ENCODE measurements around the gene EXOC3. TPM values are rescaled to one million over a fixed set of nuclear protein-coding genes. Genes with fewer than 3 reads are reported as not detected.

The EXOC3 gene
- total RNA-seq, 1 donor from 2014 or later = 64.6 TPM

DNA sequence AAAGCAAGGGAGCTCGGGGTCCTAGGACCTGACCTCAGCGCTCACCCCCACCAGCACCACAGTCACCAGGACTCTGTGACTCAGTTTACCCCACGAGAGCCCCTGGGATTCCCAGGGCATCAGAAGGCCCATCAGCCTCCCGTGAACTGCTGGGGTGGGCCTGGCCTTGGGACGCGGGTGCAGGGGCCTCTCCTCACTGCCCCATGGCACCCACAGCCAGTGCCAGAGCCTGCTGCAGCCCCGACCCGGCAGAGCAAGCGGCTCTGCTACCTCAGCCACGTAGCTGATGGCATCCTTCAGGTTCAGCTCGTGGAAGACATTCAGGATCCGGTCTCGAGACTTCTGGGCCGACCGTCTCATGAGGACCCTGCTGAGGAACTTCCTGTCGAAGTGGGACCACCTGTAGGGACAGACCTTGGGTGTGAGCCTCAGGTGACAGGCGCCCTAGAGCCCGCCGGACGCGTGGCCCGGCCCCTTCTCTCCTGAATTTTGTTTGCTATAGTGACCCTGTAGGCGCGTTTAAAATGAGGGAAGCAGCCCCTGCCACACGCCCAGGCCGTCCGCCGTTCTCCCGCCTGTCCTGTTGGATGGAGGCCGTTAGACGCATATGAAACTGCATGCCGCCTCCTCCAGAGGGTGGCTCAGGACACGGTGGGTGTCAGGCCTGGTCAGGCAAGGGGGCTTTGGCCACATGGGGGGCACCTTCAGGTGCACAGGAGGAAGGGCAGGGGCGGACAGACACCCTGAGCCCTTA lies 36.8 kb downstream of the EXOC3 start:
- H3K4me1 Mint-ChIP-seq (ENCODE audit: unreplicated experiment) = no peaks in the 10 kb centered on the region
- H3K4me3 Mint-ChIP-seq = no peak overlapping the region
- no peaks in the 10 kb centered on the region for H3K36me3 Mint-ChIP-seq
- TF ChIP-seq, protein P1, sequence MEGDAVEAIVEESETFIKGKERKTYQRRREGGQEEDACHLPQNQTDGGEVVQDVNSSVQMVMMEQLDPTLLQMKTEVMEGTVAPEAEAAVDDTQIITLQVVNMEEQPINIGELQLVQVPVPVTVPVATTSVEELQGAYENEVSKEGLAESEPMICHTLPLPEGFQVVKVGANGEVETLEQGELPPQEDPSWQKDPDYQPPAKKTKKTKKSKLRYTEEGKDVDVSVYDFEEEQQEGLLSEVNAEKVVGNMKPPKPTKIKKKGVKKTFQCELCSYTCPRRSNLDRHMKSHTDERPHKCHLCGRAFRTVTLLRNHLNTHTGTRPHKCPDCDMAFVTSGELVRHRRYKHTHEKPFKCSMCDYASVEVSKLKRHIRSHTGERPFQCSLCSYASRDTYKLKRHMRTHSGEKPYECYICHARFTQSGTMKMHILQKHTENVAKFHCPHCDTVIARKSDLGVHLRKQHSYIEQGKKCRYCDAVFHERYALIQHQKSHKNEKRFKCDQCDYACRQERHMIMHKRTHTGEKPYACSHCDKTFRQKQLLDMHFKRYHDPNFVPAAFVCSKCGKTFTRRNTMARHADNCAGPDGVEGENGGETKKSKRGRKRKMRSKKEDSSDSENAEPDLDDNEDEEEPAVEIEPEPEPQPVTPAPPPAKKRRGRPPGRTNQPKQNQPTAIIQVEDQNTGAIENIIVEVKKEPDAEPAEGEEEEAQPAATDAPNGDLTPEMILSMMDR (conservative IDR thresholded peaks at IDR 0.05) = no peak
- H3K9me3 Mint-ChIP-seq = no peaks in the 10 kb centered on the region
- DNase-seq (ENCODE audit: extremely low spot score, unreplicated experiment) = no peak
- no peak overlapping the region for H3K27ac Mint-ChIP-seq
- no peaks in the 10 kb centered on the region for H3K27me3 Mint-ChIP-seq

DNA sequence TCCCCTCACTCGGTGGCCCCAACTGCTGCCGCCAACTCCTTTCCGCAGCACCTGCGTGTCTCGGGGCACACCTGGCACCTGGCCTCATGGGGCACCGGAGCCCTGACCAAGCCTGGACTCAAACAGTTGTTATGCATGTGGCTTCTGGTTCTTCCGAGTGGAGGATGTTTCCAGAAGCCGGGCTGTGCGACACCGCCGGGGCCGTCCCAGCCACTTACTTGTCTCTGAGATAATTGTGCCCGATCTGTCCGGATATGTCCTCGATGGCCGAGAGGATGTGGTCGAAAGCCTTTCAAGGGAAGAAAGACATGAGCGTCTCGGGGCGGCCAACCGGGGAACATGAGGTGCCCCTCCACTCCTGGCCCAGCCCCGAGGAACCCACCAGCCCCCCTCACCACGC lies 38.4 kb downstream of the EXOC3 start:
- Mint-ChIP-seq H3K9me3 (no peaks in the 10 kb centered on the region), H3K4me3 (no peak overlapping the region), H3K36me3 (no peaks in the 10 kb centered on the region), H3K27me3 (no peaks in the 10 kb centered on the region), H3K4me1 (ENCODE audit: unreplicated experiment) (no peaks in the 10 kb centered on the region), H3K27ac (no peak overlapping the region)
- DNase-seq (ENCODE audit: extremely low spot score, unreplicated experiment) = no peak
- TF ChIP-seq, protein P1 (conservative IDR thresholded peaks at IDR 0.05) = no peak

DNA sequence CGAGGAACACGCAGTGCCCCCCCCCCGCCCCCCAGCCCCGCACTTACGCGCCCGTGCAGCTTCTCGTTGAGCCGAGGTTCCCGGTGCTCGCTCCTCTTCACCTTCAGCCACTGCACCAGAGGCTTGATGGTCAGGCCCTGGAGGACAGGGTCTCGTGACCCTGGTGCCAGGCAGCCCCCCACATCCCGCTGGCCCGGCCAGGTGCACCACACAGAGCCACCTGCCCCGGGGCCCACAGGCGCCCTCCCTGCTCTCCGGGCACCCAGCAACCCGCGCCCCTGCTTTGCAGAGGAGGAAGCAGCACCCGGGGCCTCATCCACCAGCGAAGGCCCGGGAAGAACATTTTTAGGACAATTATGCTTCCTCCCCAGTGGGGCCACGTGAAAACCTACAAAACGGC lies 39.0 kb downstream of the EXOC3 start:
- no peaks in the 10 kb centered on the region for H3K9me3 Mint-ChIP-seq
- TF ChIP-seq, protein P1 (conservative IDR thresholded peaks at IDR 0.05) = no peak
- DNase-seq (ENCODE audit: extremely low spot score, unreplicated experiment) = no peak
- no peaks in the 10 kb centered on the region for H3K4me1 Mint-ChIP-seq (ENCODE audit: unreplicated experiment)
- no peaks in the 10 kb centered on the region for H3K36me3 Mint-ChIP-seq
- H3K4me3 Mint-ChIP-seq = no peak overlapping the region
- no peaks in the 10 kb centered on the region for H3K27me3 Mint-ChIP-seq
- no peak overlapping the region for H3K27ac Mint-ChIP-seq

DNA sequence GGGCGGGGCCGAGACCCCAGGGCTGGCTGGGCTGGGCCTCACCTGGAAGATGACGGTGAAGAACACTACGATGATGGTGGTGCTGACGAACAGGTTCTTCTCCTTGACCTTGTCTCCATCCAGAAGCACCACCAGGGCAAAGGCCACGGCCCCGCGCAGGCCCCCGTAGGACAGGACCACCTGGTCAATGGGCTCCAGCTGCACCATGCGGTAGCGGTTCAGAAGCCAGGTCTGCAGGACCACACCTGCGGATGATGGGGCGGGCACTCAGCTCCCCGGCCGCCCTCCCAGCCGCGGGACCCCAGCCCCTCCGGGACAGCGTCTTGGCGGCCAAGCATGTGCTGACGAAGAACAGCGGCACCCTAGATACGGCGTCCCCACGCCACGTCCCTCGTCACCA lies 39.5 kb downstream of the EXOC3 start:
- no peak overlapping the region for H3K27ac Mint-ChIP-seq
- H3K9me3 Mint-ChIP-seq = no peaks in the 10 kb centered on the region
- H3K4me3 Mint-ChIP-seq = no peak overlapping the region
- no peaks in the 10 kb centered on the region for H3K4me1 Mint-ChIP-seq (ENCODE audit: unreplicated experiment)
- TF ChIP-seq, protein P1 (conservative IDR thresholded peaks at IDR 0.05) = no peak
- H3K36me3 Mint-ChIP-seq = no peaks in the 10 kb centered on the region
- DNase-seq (ENCODE audit: extremely low spot score, unreplicated experiment) = no peak
- no peaks in the 10 kb centered on the region for H3K27me3 Mint-ChIP-seq

DNA sequence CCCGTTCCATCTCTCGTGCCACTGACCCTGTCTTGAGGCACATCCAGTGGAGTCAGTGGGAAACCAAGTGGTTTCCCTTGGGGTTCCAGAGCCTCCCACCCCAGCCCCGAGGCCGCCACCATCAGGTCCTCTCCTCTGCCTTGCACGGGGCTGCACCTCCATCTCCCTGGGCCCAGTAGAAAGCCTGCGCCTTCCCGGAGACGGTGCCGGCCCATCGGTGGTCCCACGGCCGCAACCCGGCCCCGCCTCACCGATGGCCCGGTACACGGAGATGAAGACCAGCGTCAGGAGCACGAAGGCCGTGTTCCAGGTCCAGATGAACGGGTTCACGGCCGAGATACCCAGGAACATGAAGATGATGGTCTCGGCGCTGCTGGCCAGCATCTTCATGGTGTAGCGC lies 40.0 kb downstream of the EXOC3 start:
- Mint-ChIP-seq H3K36me3 (no peaks in the 10 kb centered on the region), H3K27ac (no peak overlapping the region), H3K27me3 (no peaks in the 10 kb centered on the region), H3K4me1 (ENCODE audit: unreplicated experiment) (no peaks in the 10 kb centered on the region), H3K4me3 (no peak overlapping the region), H3K9me3 (no peaks in the 10 kb centered on the region)
- no peak for DNase-seq (ENCODE audit: extremely low spot score, unreplicated experiment)
- TF ChIP-seq, protein P1 (conservative IDR thresholded peaks at IDR 0.05) = no peak
